NCI-H2227 treated with DMSO at 0.1 percent for 48 hours (cell line): ENCODE measurements around the gene TPBGL.
A peak's percentile ranks its signal among the peaks of the same experiment; 100 is the strongest.

ENCODE experiments used
- DNase-seq: peaks from one replicate; lab custom pipeline; 2025; lab: John Stamatoyannopoulos, UW

TPBGL gene, protein sequence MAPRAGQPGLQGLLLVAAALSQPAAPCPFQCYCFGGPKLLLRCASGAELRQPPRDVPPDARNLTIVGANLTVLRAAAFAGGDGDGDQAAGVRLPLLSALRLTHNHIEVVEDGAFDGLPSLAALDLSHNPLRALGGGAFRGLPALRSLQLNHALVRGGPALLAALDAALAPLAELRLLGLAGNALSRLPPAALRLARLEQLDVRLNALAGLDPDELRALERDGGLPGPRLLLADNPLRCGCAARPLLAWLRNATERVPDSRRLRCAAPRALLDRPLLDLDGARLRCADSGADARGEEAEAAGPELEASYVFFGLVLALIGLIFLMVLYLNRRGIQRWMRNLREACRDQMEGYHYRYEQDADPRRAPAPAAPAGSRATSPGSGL

DNA sequence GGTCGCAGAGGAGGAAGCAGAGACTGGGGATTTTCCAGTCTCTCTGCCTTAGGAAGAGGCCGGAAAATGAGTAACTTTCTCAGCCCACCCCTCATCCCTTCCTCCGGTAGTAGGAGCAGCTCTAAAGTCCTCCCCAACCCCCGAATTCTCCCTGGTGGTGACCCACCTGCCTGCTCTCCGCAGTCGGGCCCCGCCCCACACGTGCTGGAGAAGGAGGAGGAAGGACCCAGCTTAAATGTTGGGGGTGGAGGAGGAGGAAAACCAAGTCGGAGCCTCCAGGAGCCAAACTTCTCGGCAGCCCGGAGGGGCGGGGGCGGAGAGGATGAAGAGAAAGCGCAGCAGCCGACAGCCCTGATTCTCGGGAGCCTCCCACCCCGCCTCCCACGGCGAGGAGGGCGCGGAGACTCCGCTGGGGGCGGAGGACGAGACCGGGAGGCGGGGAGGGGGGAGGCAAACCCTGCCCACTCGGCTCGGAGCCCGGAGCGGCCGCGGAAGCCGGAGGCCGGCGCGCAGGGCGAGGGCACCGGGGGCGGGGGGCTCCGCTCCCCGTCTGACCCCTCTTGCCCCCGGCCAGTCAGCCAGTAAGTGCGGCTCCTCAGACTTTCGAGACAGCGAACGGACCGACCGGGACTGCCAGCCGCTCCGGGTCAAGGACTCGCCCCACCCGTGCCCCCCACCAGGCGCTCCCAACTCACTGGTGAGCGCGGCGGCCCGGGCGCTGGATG lies at the start of gene TPBGL:
TPBGL (plus strand) TSS at position 464 of the 725 bp plus-strand sequence. CDS start 276 bp downstream, outside the sequence.
- no peak for DNase-seq

DNA sequence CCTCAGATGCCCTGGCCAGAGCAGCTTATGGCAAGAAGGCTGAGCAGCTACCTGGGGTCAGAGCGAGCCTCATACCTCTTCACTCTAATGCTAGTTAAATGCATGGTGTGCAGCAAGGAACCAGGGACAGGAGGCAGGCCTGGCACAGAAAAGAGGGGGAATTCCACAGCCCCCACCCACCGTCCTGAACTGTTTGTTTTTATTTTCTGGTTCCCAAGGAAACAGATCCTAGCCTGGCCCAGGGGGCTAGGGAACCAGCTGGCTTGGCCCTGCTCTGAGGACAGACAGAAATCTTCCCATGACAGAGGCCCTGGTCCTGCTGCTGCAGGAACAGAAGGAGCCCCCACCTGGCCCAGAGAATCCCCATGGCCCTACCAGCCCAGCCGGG lies 49.2 kb upstream of the TPBGL start:
- DNase-seq: no peak

DNA sequence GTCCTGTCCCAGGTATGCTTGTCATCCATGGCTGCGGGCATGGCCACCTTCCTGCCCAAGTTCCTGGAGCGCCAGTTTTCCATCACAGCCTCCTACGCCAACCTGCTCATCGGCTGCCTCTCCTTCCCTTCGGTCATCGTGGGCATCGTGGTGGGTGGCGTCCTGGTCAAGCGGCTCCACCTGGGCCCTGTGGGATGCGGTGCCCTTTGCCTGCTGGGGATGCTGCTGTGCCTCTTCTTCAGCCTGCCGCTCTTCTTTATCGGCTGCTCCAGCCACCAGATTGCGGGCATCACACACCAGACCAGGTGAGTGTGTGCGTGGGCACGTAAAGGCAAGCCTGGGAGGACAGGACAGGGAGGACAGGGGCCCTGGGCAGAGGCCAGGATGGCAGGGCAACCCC lies 47.3 kb upstream of the TPBGL start:
- no peak for DNase-seq

DNA sequence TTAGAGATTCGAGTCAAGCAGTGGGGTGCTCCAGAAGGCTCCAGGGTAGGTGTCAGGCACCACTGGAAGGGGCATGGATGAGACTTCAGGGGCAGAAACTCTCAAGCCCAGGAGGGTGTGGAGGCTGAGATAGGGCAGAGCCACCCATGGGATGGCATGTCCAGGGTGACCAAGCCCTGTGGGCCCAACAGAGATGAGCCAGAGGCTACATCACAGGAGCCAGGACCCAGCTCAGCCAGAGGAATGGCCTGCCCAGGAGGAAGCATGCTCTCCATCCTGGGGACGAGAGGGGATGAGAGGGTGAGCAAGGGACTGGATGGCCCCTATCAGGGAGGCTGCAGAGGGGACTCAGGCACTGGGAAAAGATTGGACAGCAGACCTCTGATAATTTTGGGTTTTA lies 46.9 kb upstream of the TPBGL start:
- DNase-seq: no peak

DNA sequence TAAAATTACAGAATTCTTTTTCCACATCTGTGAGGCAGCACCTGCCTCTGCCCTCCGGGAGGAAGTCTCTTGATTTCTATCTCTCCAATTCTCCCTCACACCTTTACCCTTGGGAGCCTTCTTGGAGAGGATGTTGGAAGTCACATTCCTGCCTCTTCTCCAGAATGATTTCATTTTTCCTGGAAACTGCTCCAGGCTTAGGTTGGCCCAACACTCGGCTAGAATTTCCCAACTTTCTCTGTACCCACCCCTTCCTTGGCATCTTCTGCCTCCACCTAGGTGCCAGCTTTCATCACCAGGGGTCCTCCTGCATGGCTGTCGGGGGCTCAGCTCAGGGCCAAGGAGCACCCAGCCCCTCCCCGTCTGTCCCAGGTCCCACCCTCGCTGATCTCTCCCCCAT lies 46.4 kb upstream of the TPBGL start:
- no peak for DNase-seq

DNA sequence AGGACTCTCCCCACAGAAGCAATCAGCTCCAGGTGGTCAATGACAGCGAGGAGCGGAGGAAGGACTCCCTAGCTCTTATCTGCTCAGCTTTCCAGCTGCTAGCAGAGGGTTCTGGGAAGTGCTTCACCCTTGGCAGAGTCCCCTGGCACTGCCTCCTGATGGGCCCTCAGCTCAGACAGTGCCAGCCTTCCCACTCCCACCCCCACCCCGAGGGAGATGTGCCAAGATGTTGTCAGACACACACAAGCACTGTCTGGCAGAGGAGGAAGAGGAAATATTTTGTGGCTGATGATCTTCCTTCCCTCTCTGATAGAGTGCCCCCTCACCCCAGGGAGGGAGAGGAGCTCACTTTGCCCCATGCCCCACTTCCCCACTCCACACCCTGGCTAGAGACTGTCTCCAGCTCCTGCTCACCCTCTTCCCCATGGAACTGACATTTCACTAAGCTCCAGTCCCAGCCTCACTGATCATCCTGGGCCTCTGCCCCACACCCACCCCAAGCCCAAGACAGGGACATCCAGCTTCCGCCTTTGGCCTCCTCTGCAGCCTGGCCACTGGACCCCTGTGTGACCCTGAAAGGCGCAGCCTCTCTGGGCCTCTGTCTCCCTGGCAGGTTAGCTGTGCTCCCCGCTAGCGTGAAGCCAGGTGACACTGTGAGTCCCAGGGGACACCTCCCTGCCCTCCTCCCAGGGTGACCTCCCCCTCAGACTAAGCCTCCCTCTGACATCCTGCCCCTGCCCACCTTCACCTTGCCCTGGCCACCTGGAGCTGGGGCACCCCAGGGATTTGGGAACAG lies 45.2 kb upstream of the TPBGL start:
- no peak for DNase-seq

DNA sequence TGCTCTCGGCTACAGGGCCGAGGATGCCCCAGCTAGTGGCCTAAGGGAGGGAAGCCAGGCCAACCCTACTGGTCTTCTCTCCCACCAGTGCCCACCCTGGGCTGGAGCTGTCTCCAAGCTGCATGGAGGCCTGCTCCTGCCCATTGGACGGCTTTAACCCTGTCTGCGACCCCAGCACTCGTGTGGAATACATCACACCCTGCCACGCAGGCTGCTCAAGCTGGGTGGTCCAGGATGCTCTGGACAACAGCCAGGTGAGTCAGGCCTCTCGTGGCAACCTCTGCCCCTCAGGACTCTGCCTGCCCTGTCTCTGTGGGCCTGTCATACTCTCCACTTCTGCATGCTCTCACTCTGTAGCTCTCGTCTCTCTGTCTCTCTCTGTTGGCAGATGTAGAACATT lies 44.1 kb upstream of the TPBGL start:
- no peak for DNase-seq

DNA sequence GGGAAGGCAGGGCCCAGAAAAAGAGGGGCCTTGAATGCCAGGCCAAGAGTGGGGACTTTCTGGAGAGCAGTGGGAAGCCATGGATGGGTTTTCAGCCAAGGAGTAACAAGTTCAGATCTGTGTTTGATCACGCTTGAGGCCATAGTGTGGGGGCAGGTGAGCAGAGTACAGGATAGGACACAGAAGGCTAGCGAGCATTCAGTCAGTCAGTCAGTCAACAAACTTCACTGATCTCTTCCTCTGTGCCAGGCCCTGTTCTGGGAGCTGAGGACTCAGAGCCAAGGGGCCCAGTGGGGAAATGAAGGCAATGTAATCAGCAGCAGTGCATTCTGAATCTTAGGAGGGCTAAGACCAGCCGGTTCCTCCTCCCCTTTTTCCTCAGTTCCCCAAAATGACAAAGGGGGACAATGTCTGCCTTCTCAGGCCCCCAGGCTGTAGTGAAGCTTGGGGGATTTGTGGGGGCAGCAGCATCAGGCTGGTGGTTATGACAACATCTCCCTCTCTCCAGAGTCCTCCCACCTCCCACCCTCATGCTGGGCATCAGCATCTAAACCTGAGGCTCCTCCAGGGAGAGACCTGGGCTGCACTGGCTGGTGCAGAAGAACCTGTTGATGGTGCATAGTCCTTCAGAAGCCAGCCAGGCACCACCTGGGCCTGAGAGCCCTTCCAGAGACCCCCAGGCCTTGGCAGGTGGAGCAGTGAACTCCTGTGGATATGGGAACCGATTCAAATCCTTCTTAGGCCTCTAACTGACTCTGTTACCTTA lies 42.9 kb upstream of the TPBGL start:
- DNase-seq: no peak

DNA sequence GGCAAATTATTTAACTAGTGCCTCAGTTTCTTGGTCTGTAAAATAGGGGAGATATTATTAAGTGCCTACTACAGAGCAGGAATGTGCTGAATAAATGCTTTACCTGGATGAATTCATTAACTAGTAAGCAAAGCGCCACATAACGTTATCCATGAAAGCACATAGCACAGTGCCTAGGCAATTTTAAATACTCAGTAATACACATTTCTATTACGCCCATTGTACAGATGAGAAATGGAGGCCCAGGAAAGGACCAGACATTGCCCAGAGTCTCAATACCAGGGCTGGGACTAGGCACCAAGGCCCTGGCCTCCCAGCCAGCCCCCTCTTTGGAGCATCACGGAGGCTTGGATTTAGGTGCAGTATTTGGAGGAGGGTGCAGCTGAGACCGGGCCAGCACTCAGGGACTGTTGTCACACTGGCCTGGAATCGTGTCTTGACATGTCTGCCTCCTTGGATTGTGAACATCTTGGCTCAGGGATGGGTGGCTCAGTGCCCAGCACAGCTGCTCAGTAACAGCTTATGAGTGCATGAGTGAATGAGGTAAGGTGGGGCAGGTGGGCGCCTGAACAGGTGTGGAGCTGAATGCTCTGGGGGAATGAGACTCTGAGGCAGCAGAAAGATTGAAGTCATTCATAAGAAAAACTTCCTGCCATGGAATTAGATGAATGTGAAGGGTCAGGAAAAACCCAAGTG lies 42.1 kb upstream of the TPBGL start:
- DNase-seq: no peak

DNA sequence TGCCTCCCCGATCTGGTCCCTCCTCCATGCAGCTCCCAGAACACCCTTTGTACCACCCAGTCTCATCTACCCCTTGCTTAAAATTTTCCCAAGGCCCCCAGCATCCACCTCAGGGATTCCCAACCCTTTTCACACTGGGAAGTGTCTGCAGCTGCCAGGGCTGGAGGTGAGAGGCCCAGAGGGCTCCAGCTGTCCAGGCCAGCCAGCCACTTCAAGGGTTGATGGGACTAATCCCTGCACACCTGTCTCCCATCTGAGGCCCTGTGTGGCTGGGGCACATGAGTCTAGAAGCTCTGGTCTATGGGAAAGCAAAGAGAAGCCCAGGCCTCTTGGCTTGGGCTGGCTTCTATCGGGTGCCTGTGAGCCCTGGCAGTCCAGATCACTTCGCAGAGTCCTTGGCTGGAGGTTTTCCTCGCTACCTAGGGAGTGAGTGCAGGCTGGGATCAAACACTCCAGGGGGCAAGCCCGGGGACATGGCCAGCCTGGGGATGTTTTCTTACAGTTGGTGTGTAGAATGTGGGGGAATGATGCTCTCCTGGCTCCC lies 41.1 kb upstream of the TPBGL start:
- DNase-seq: no peak

DNA sequence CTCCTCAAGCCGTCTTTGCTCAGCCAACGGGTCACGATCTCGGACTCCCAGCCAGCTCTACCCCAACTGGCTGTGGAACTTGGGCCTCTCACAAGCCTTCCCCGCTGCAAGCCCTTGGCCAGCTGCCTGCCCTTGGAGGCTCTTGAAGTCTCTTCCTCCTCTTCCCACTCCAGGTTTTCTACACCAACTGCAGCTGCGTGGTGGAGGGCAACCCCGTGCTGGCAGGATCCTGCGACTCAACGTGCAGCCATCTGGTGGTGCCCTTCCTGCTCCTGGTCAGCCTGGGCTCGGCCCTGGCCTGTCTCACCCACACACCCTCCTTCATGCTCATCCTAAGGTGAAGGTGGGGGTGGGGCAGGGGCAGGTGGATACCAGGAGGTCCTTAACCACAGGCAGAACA lies 40.5 kb upstream of the TPBGL start:
- no peak for DNase-seq

DNA sequence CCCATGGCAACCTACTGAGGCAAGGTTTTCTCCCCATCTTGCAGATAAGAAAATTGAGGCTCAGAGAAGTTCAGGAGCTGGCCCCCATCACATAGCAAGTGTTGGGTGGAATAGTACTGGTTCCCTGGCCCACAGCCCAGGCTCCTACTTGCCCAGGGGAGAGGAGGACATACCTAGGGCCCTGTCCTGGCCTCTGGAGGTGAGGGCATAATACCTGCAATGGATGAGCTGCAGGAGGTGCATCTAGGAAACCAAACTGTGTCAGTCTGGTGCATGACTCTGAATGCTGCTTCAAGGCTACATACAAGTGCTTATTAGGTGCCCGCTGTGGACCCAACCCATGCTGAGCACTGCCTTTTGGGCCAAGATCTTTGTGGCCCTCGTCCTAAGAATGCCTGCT lies 40.0 kb upstream of the TPBGL start:
- no peak for DNase-seq

DNA sequence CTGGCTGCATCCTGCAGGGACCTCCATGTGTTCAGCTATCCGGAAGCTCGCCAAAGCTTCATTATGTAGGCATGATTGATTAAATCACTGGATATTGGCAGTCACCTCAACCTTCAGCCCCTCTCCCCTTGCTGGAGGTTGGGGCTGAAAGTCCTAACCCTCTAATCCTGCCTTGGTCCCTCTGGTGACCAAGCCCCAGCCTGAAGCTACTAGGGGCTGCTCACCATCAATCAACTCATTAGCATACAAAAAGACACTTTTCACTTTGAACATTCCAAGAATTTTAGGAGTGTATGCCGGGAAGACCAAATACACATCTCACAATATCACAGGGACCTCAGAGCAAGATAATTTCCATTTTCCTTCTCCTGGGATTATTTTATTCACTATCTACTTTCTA lies 38.8 kb upstream of the TPBGL start:
- no peak for DNase-seq

DNA sequence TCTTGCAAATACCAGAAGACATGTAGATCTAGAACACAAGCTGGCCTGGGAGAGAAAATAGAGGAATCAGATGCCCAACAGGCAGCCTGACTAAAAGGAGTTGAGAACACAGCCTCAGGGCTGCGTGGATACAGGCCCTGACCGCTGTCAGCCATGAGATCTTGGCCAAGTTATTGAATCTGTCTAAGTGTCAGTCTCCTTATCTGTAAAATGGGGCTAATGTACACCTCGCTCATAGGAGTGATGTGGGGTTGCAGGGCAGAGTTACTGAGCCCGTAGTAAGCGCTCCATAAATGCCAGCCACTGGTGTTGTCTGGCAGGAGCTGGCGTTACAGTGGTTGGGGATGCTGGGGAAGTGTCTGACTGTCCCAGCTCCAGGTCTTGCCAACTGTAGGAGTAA lies 38.4 kb upstream of the TPBGL start:
- DNase-seq: no peak

DNA sequence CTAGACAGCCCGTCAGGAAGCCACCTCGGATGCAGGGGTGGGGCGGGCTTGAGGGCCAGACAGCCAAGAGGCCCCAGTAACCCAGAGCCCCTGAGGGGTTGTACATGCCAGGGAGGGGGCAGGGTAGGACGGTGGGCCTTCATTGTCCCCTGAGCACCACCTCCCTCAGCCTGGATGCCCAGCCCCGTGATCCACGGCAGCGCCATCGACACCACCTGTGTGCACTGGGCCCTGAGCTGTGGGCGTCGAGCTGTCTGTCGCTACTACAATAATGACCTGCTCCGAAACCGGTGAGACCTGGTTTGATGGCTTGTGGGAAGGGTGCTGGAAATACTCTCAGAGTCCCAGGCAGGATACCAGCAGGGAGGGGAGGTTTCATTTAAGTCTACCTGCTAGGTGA lies 37.4 kb upstream of the TPBGL start:
- DNase-seq: no peak

DNA sequence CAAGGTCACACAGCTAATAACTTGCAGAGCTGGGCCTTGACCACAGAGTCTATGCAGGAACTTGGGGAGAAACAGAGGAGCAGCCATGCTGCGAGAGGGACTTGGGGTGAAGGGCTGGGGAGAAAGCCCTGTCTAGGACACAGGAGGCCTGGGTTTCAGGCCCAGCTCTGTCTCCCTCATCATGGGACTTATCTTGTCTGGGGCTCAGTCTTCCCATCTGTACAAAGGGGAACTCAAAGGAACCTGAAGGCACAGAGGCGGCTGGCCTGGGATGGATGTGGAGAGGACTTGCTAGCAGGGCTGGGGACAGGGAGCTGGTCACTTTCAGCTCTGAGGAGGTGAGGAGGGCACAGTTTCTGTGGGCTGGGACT lies 36.9 kb upstream of the TPBGL start:
- no peak for DNase-seq

DNA sequence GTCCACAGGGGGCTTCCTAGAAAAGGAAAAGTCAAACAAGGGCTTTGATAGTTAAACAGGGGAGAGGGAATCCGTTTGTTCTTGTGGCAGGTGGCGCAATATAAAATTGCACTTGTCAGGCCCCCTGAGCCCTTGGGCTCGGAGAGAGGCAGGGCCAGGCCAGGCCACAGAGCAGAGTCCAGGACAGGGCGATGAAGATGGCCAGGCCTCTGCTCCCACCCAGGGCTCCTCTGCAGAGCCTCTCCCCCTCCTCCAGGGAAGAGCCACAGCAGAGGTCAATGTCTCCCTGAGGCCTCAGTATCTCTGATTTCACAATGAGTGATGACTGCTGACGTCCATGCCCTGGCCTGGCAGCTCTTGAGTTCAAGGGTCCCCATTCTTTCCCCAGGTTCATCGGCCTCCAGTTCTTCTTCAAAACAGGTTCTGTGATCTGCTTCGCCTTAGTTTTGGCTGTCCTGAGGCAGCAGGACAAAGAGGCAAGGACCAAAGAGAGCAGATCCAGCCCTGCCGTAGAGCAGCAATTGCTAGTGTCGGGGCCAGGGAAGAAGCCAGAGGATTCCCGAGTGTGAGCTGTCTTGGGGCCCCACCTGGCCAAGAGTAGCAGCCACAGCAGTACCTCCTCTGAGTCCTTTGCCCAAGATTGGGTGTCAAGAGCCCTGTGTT lies 36.4 kb upstream of the TPBGL start:
- DNase-seq: no peak

DNA sequence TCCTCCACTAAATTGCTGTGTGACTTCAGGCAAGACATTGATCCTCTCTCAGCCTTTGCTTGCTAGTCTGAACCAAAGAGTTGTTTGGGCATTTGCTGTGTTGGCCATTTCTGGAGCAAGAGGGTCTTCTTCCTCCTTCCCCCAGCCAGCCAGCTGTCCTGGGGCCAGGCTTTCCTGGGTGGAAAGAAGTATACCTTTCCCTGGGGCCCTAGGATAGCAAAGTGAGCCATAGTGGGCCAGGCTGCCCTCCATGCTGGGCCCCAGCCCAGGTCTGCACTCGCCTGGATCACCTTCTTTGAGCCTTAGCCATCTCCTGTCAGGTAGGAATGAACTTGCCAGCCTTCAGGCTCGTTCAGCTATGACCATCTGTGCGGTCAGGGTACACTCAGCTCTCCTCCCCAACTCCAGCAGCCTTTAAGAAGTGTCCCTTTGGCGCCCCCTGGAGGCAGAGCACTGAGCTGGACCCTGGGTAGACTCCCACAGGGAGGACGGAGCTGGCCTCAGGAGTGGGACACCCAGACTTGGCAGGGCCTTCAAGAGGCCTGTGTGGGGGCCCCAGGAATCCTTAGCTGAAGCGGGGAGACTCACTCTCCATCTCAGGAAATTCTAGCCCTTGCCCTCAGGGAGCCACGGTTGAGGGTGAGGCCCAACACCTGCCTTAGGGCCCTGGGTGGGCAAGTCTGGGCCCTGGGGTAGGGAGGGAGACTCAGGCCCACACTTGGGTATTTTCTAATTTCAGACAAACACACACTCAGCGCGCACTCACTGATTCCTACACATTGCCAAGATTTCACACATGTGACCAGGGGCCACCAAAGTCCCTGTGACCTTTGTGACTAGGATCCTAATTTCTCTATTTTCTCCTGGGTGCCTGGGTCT lies 35.6 kb upstream of the TPBGL start:
- DNase-seq: peak; percentile 48

DNA sequence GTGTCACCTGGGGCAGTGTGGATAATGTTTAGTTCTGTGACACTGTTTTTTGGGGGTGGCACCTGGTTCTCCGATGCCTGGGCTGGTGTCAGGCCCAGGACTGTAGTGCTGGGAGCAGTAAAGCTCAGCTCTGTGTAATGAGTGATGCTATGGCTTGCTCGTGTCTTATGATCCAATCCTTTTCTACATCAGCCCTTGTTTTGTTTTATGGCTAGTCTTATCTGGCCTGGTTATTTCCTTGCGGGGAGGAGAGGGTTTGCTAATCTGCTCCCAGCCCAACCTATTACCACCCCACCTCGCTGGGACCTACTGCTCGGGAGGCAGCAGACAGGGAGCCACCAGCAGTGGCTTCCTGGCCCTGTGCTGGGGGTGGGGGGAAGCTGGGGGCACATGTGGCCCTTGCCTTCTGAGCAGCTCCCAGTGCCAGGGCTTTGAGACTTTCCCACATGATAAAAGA lies 35.0 kb upstream of the TPBGL start:
- DNase-seq: no peak

DNA sequence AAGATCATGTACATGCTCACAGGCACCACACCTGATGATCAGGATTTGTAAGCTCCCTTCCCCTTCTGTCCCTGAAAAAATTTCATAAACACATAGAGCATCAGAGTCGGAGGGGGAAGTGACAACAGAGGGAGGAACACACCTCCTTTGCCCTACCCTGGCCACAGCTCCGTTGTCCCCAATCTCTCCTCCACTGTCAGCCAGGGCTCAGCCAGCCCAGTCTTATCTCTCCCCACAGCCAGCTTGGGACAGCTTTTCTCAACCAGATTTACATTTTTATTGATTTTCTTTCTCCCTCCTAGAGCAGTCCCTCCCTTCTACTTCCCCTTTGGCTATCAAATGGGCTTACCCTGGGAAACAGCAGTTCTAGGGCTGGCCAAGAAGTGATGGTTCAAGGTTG lies 32.1 kb upstream of the TPBGL start:
- DNase-seq: no peak
